K562 (cell line): ENCODE results near the gene RNF187. TPM values are rescaled to one million over a fixed set of nuclear protein-coding genes. Genes with fewer than 3 reads are reported as not detected.

ENCODE experiments used
- ARID2 ChIP-seq: fragments of 450-650 bp; IDR thresholded peaks from 2 replicates; pipeline ENCODE4 v1.6.1; 2017; ENCODE audit warnings: antibody characterized with exemption, mild to moderate bottlenecking
- CBFB ChIP-seq: sonication (generic); formaldehyde crosslinking; IDR thresholded peaks from 2 replicates; pipeline ENCODE4 v1.4.0; 2020; ENCODE audit warnings: mild to moderate bottlenecking, missing genetic modification reagents
- CBX3 ChIP-seq, 2 experiments: IDR thresholded peaks; 1 replicate in 1 of 2; 2 replicates in 1 of 2; pipeline ENCODE4 v1.6.1; 2012; ENCODE audit warnings: inconsistent platforms in 2 of 2, low read length in 2 of 2, borderline replicate concordance in 1 of 2, control low read depth in 1 of 2
- CC2D1A ChIP-seq: fragments of 450-650 bp; IDR thresholded peaks from 2 replicates; pipeline ENCODE4 v1.6.1; 2017; ENCODE audit warnings: mild to moderate bottlenecking
- CCNT2 ChIP-seq: IDR thresholded peaks from 2 replicates; pipeline ENCODE4 v1.6.1; 2011; ENCODE audit warnings: borderline replicate concordance, low read depth, mild to moderate bottlenecking, moderate library complexity, mixed read lengths, low read length; ENCODE audit not compliant: insufficient read length; ENCODE audit errors: extremely low read depth
- DMBX1 ChIP-seq: fragments of 250-450 bp; sonication (Bioruptor Pico); IDR thresholded peaks from 2 replicates; pipeline ENCODE4 v1.8.0; 2022; ENCODE audit warnings: inconsistent platforms, mild to moderate bottlenecking, moderate library complexity, borderline replicate concordance
- FOXK1 ChIP-seq: sonication (generic); formaldehyde crosslinking; IDR thresholded peaks from 2 replicates; pipeline ENCODE4 v1.8.0; 2022; ENCODE audit warnings: missing genetic modification reagents, mild to moderate bottlenecking, borderline replicate concordance
- FUS ChIP-seq: fragments of 200-400 bp; formaldehyde crosslinking; optimal IDR thresholded peaks from 2 replicates; pipeline ENCODE3; 2017; ENCODE audit warnings: low read depth, low read length
- GATAD2A ChIP-seq: fragments of 450-650 bp; IDR thresholded peaks from 2 replicates; pipeline ENCODE4 v1.6.1; 2017
- KDM2B ChIP-seq: fragments of 250-450 bp; sonication (Bioruptor Pico); IDR thresholded peaks from 2 replicates; pipeline ENCODE4 v1.8.0; 2021; ENCODE audit warnings: mild to moderate bottlenecking, moderate library complexity
- NBN ChIP-seq: fragments of 450-650 bp; IDR thresholded peaks from 2 replicates; pipeline ENCODE4 v1.6.1; 2016; ENCODE audit warnings: low read depth, mild to moderate bottlenecking
- NFYB ChIP-seq: IDR thresholded peaks from 2 replicates; pipeline ENCODE4 v1.6.1; 2011; ENCODE audit warnings: mild to moderate bottlenecking, moderate library complexity; ENCODE audit not compliant: insufficient read length; ENCODE audit errors: extremely low read depth
- POLR2G ChIP-seq: fragments of 200-400 bp; formaldehyde crosslinking; IDR thresholded peaks from 2 replicates; pipeline ENCODE4 v1.6.1; 2017; ENCODE audit warnings: low read depth, mild to moderate bottlenecking, antibody characterized with exemption, low read length, moderate library complexity
- POLR2H ChIP-seq: IDR thresholded peaks from 2 replicates; pipeline ENCODE4 v1.6.1; 2016; ENCODE audit warnings: missing genetic modification characterization, low read depth, mild to moderate bottlenecking, control low read depth, missing compliant biosample characterization, moderate library complexity
- PRMT5 ChIP-seq: sonication (generic); formaldehyde crosslinking; IDR thresholded peaks from 2 replicates; pipeline ENCODE4 v1.5.0; 2020; ENCODE audit warnings: missing genetic modification reagents
- RNF2 ChIP-seq: sonication (generic); IDR thresholded peaks from 2 replicates; pipeline ENCODE4 v1.6.1; 2016
- SP1 ChIP-seq: sonication (generic); formaldehyde crosslinking; IDR thresholded peaks from 2 replicates; pipeline ENCODE4 v1.8.1; 2022; ENCODE audit warnings: mild to moderate bottlenecking, missing genetic modification reagents
- ZNF140 ChIP-seq: fragments of 250-450 bp; sonication (Bioruptor Pico); IDR thresholded peaks from 2 replicates; pipeline ENCODE4 v1.8.0; 2021; ENCODE audit warnings: moderate library complexity, mild to moderate bottlenecking, inconsistent platforms
- ZNF175 ChIP-seq: fragments of 200-800 bp; sonication (Bioruptor generic); IDR thresholded peaks from 2 replicates; pipeline ENCODE4 v1.6.1; 2016; ENCODE audit warnings: low read depth, mild to moderate bottlenecking, missing genetic modification characterization, missing compliant biosample characterization
- ZNF224 ChIP-seq: sonication (generic); formaldehyde crosslinking; IDR thresholded peaks from 2 replicates; pipeline ENCODE4 v1.8.0; 2022; ENCODE audit warnings: mild to moderate bottlenecking, missing genetic modification reagents
- ZNF23 ChIP-seq: fragments of 250-450 bp; sonication (Bioruptor Pico); IDR thresholded peaks from 2 replicates; pipeline ENCODE4 v1.4.0; 2020; ENCODE audit warnings: mild to moderate bottlenecking
- ZNF239 ChIP-seq: fragments of 250-450 bp; sonication (Bioruptor Pico); IDR thresholded peaks from 2 replicates; pipeline ENCODE4 v1.4.0; 2020; ENCODE audit warnings: mild to moderate bottlenecking
- ZNF316 ChIP-seq: fragments of 450-650 bp; IDR thresholded peaks from 2 replicates; pipeline ENCODE4 v1.6.1; 2016
- polyA plus RNA-seq, 8 experiments: library from polyadenylated mRNA; depleted of rRNA in 4 of 8; stranded (reverse) in 5 of 8; unstranded in 3 of 8; fragments of >200 nt; fragmentation: Nextera tagmentation in 2 of 8; fragmentation: Illumina TruSeq in 1 of 8; extraction: Ambion mirVana in 2 of 8; extraction: Trizol in 1 of 8; gene quantifications; 2 replicates each; pipeline versions ENCODE4 v1.2.1 to v1.2.3, GENCODE V29; 2011 to 2014; ENCODE audit warnings: inconsistent platforms in 1 of 8, missing spikeins in 1 of 8
- total RNA-seq, 7 experiments: library from RNA; depleted of rRNA in 6 of 7; stranded (reverse); fragments of >200 nt in 6 of 7; fragmentation: Illumina TruSeq in 2 of 7; extraction: Trizol in 2 of 7; gene quantifications; 2 replicates each; pipeline versions ENCODE4 v1.2.1 to v1.2.3, GENCODE V29; 2011 to 2021; ENCODE audit warnings: low replicate concordance in 1 of 7
- TF ChIP-seq, protein P1 (sequence below): IDR thresholded peaks from 2 replicates; pipeline ENCODE4 v1.6.1; 2016; ENCODE audit warnings: missing genetic modification characterization, missing compliant biosample characterization
- TF ChIP-seq, protein P2 (sequence below): sonication (generic); formaldehyde crosslinking; IDR thresholded peaks from 2 replicates; pipeline ENCODE4 v1.5.0; 2020; ENCODE audit warnings: missing genetic modification reagents
- TF ChIP-seq, protein P3 (sequence below): sonication (generic); formaldehyde crosslinking; IDR thresholded peaks from 2 replicates; pipeline ENCODE4 v1.8.0; 2022; ENCODE audit warnings: missing genetic modification reagents, mild to moderate bottlenecking, moderate library complexity, borderline replicate concordance

RNF187 gene
- total and polyA plus RNA-seq, 9 of the 15 experiments (the other 6 are each of a cell fraction or from before 2014, with no cell fraction given): 2.3 to 119 (median 41.9) TPM

DNA sequence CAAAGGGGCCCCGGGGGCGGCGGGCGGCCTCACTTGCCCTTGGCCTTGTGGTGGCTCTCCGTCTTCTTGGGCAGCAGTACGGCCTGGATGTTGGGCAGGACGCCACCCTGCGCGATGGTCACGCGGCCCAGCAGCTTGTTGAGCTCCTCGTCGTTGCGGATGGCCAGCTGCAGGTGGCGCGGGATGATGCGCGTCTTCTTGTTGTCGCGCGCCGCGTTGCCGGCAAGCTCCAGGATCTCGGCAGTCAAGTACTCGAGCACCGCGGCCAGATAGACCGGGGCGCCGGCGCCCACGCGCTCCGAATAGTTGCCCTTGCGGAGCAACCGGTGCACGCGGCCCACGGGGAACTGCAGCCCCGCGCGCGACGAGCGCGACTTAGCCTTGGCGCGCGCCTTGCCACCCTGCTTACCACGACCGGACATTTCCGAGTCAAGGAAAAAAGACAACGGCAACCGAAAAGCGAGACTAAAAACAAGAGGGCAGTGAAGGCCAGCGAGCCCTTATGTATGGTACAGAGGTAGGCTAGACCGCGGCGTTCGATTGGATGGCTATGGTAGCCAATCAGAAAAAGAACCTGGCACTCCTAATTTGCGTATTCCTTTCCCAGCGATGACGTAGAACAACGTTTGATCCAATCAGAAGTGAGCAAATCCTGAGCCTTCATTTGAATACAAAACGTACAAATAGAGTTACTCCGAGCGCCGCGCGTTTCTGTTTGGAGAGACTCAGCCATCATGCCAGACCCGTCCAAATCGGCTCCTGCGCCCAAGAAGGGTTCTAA, 29.6 kb upstream of the RNF187 start (continued):
- TF ChIP-seq NFYB (peak; percentile 97), PRMT5 (no peak), ZNF224 (CRISPR knock-in tag) (peak; percentile 90), ZNF23 (no peak), KDM2B (CRISPR knock-in tag) (peak; percentile 69; the same call in 1 of the 2 replicates), DMBX1 (CRISPR knock-in tag) (peak; percentile 64; the same call in 1 of the 2 replicates), FUS (peak; percentile 85), FOXK1 (peak; percentile 99), ARID2 (peak; percentile 66; the same call in 1 of the 2 replicates), CBX3 (IDR thresholded peaks at IDR 0.05; ENCODE audit: borderline replicate concordance in 1 of 2, low read length in 2 of 2) (peak in 1 of 2 experiments; percentile 74; a peak in 1 of 3 replicates), ZNF316 (peak; percentile 17; the same call in 1 of the 2 replicates), NBN (peak; percentile 84; the same call in 1 of the 2 replicates), ZNF140 (CRISPR knock-in tag) (no peak), SP1 (CRISPR knock-in tag) (peak; percentile 91), RNF2 (peak; percentile 85), ZNF239 (CRISPR knock-in tag) (peak; percentile 36; the same call in 1 of the 2 replicates), POLR2G (peak; percentile 99), CC2D1A (peak; percentile 30; the same call in 1 of the 2 replicates), ZNF175 (CRISPR knock-in tag) (0 out of 2 replicates have a peak, but pooled peaks have one; percentile 1), CCNT2 (peak; percentile 92), POLR2H (peak; percentile 98), GATAD2A (peak; percentile 91), CBFB (CRISPR knock-in tag) (peak; percentile 92)
- TF ChIP-seq, protein P1, sequence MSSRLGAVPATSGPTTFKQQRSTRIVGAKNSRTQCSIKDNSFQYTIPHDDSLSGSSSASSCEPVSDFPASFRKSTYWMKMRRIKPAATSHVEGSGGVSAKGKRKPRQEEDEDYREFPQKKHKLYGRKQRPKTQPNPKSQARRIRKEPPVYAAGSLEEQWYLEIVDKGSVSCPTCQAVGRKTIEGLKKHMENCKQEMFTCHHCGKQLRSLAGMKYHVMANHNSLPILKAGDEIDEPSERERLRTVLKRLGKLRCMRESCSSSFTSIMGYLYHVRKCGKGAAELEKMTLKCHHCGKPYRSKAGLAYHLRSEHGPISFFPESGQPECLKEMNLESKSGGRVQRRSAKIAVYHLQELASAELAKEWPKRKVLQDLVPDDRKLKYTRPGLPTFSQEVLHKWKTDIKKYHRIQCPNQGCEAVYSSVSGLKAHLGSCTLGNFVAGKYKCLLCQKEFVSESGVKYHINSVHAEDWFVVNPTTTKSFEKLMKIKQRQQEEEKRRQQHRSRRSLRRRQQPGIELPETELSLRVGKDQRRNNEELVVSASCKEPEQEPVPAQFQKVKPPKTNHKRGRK (tag): no peak
- TF ChIP-seq, protein P2, sequence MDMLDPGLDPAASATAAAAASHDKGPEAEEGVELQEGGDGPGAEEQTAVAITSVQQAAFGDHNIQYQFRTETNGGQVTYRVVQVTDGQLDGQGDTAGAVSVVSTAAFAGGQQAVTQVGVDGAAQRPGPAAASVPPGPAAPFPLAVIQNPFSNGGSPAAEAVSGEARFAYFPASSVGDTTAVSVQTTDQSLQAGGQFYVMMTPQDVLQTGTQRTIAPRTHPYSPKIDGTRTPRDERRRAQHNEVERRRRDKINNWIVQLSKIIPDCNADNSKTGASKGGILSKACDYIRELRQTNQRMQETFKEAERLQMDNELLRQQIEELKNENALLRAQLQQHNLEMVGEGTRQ (CRISPR knock-in tag): peak; percentile 88
- TF ChIP-seq, protein P3, sequence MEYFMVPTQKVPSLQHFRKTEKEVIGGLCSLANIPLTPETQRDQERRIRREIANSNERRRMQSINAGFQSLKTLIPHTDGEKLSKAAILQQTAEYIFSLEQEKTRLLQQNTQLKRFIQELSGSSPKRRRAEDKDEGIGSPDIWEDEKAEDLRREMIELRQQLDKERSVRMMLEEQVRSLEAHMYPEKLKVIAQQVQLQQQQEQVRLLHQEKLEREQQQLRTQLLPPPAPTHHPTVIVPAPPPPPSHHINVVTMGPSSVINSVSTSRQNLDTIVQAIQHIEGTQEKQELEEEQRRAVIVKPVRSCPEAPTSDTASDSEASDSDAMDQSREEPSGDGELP (CRISPR knock-in tag): peak; percentile 95
